ENCODE measurements around the gene KRTAP5-1. TPM values are rescaled to one million over a fixed set of nuclear protein-coding genes. Genes with fewer than 3 reads are reported as not detected.
"Not testable (repeated sequence)": the region's sequence is repeated elsewhere in the genome, so short reads cannot be mapped to it uniquely, and the experiment has no call there.

KRTAP5-1 gene
- total RNA-seq, 1 donor from 2014 or later = not detected

GRCh38 chr11:1586699-1587098 is 1.6 kb upstream of the KRTAP5-1 start:
- H3K9me3 ChIP-seq = no peaks in the 10 kb centered on the region
- H3K4me3 ChIP-seq = no peak overlapping the region
- no peaks in the 10 kb centered on the region for H3K36me3 ChIP-seq
- H3K4me1 ChIP-seq = no peaks in the 10 kb centered on the region
- no peak overlapping the region for H3K27ac ChIP-seq
- H3K27me3 ChIP-seq = no peaks in the 10 kb centered on the region
- DNase-seq (ENCODE audit: extremely low spot score in 2 of 2) = no peak
- intact Hi-C loops (cut with DNase I) = no loop called here
- TF ChIP-seq POLR2A (IDR thresholded peaks at IDR 0.05) = no peak
- TF ChIP-seq, protein P1, sequence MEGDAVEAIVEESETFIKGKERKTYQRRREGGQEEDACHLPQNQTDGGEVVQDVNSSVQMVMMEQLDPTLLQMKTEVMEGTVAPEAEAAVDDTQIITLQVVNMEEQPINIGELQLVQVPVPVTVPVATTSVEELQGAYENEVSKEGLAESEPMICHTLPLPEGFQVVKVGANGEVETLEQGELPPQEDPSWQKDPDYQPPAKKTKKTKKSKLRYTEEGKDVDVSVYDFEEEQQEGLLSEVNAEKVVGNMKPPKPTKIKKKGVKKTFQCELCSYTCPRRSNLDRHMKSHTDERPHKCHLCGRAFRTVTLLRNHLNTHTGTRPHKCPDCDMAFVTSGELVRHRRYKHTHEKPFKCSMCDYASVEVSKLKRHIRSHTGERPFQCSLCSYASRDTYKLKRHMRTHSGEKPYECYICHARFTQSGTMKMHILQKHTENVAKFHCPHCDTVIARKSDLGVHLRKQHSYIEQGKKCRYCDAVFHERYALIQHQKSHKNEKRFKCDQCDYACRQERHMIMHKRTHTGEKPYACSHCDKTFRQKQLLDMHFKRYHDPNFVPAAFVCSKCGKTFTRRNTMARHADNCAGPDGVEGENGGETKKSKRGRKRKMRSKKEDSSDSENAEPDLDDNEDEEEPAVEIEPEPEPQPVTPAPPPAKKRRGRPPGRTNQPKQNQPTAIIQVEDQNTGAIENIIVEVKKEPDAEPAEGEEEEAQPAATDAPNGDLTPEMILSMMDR (IDR thresholded peaks at IDR 0.05) = no peak
- no peak for TF ChIP-seq POLR2AphosphoS5 (IDR thresholded peaks at IDR 0.05; ENCODE audit: insufficient read depth in 1 of 2, low read depth in 1 of 2)

- H3K4me1 ChIP-seq; H3K4me3 ChIP-seq; H3K27me3 ChIP-seq; DNase-seq (ENCODE audit: extremely low spot score in 2 of 2); H3K36me3 ChIP-seq; H3K27ac ChIP-seq; H3K9me3 ChIP-seq; intact Hi-C loops (cut with DNase I): not testable (repeated sequence)
Observed at GRCh38 chr11:1582909-1583308, 2.2 kb downstream of the KRTAP5-1 start.

DNA sequence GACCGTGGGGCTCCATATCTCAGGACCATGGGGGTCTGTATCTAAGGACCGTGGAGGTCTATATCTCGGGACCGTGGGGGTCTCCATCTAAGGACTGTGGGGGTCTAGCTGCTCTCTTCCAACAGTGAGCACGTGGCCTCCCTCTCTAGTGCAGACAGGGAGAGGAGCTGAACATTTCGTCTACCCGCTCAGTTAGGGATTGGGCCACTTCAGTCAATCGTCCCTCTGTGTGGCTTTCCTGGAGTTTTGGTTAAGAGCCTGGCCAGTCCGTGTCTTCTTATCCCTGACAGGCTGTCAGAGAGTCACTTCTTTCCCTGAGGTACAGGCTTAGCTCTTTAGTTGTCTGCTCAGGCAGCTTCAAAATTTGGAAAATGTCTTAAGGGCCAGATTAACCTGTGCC is 3.1 kb downstream of the KRTAP5-1 start:
- no peak for DNase-seq (ENCODE audit: extremely low spot score in 2 of 2)
- H3K4me3 ChIP-seq = no peak overlapping the region
- no peak overlapping the region for H3K27ac ChIP-seq
- no peaks in the 10 kb centered on the region for H3K4me1 ChIP-seq
- TF ChIP-seq, protein P1 (IDR thresholded peaks at IDR 0.05) = no peak
- TF ChIP-seq POLR2A (IDR thresholded peaks at IDR 0.05) = no peak
- no peak for TF ChIP-seq POLR2AphosphoS5 (IDR thresholded peaks at IDR 0.05; ENCODE audit: insufficient read depth in 1 of 2, low read depth in 1 of 2)
- no peaks in the 10 kb centered on the region for H3K27me3 ChIP-seq
- H3K9me3 ChIP-seq = no peaks in the 10 kb centered on the region
- intact Hi-C loops (cut with DNase I) = no loop called here
- no peaks in the 10 kb centered on the region for H3K36me3 ChIP-seq

- Histone ChIP-seq H3K4me1 (peaks cover 23% of the 10 kb centered on the region), H3K9me3 (no peaks in the 10 kb centered on the region), H3K27me3 (no peaks in the 10 kb centered on the region), H3K4me3 (no peak overlapping the region), H3K36me3 (no peaks in the 10 kb centered on the region), H3K27ac (no peak overlapping the region)
- DNase-seq (ENCODE audit: extremely low spot score in 2 of 2) = peak in 1 of 2 donors; percentile 77
- intact Hi-C loops (cut with DNase I) = loop anchor here (10.0 kb wide), 1 partner anchor 372 kb away; no protein-coding TSS in a partner anchor
- TF ChIP-seq POLR2AphosphoS5 (IDR thresholded peaks at IDR 0.05; ENCODE audit: insufficient read depth in 1 of 2, low read depth in 1 of 2) (no peak), POLR2A (IDR thresholded peaks at IDR 0.05) (no peak)
- TF ChIP-seq, protein P1 (IDR thresholded peaks at IDR 0.05) = no peak
Observed at GRCh38 chr11:1576825-1577224, 8.3 kb downstream of the KRTAP5-1 start.

GRCh38 chr11:1575756-1576155 is 9.3 kb downstream of the KRTAP5-1 start:
- not testable (repeated sequence) for H3K9me3 ChIP-seq; H3K27me3 ChIP-seq; H3K4me3 ChIP-seq; H3K27ac ChIP-seq; H3K36me3 ChIP-seq; DNase-seq (ENCODE audit: extremely low spot score in 2 of 2)
- H3K4me1 ChIP-seq = peaks cover 31% of the 10 kb centered on the region
- intact Hi-C loops (cut with DNase I) = loop anchor here (2.0 to 10.0 kb wide), 2 partner anchors 29 to 371 kb away; no protein-coding TSS in a partner anchor

GRCh38 chr11:1574933-1575242 is 10.2 kb downstream of the KRTAP5-1 start:
- Histone ChIP-seq H3K27me3 (no peaks in the 10 kb centered on the region), H3K4me3 (no peak overlapping the region), H3K9me3 (no peaks in the 10 kb centered on the region), H3K4me1 (peaks cover 40% of the 10 kb centered on the region), H3K36me3 (no peaks in the 10 kb centered on the region), H3K27ac (no peak overlapping the region)
- intact Hi-C loops (cut with DNase I) = loop anchor here (2.0 to 10.0 kb wide), 3 partner anchors 28 to 370 kb away; no protein-coding TSS in a partner anchor
- TF ChIP-seq, protein P1 (IDR thresholded peaks at IDR 0.05) = no peak
- no peak for TF ChIP-seq POLR2AphosphoS5 (IDR thresholded peaks at IDR 0.05; ENCODE audit: insufficient read depth in 1 of 2, low read depth in 1 of 2)
- TF ChIP-seq POLR2A (IDR thresholded peaks at IDR 0.05) = no peak
- no peak for DNase-seq (ENCODE audit: extremely low spot score in 2 of 2)
